Astrocyte of the cerebellum (primary cell): ENCODE data around the gene ADCY1.

Source experiments
- DNase-seq: peaks from one replicate; pipeline ENCODE4 v3.0.0-alpha.2; 2011; ENCODE audit warnings: low read depth
- H3K4me3 ChIP-seq: 2 replicates; pipeline ENCODE4 v1.5.1; 2011; ENCODE audit warnings: mild to moderate bottlenecking, low read depth, low read length, moderate library complexity
- CTCF ChIP-seq: IDR thresholded peaks from 2 replicates; pipeline ENCODE4 v1.5.1; 2012; ENCODE audit warnings: low read length, low read depth, moderate library complexity, mild to moderate bottlenecking; ENCODE audit errors: missing control alignments
- in situ Hi-C: cut with HindIII; loops from 2 replicates; pipeline ENCODE4 v1.10.0; 2017; ENCODE audit warnings: low sequenced_read_pairs

The ADCY1 gene

GRCh38 chr7:45597286-45597984, 23.3 kb downstream of the ADCY1 start:
- no peak for TF ChIP-seq CTCF
- in situ Hi-C loops: no loop called here
- H3K4me3 ChIP-seq: no peak overlapping the region
- no peak for DNase-seq

GRCh38 chr7:45598886-45599520, 24.8 kb downstream of the ADCY1 start:
- in situ Hi-C loops: no loop called here
- no peak for TF ChIP-seq CTCF
- no peak for DNase-seq
- H3K4me3 ChIP-seq: no peak overlapping the region

- no peak for DNase-seq
- no peak for TF ChIP-seq CTCF
- no peak overlapping the region for H3K4me3 ChIP-seq
- in situ Hi-C loops: no loop called here
Measured at GRCh38 chr7:45599851-45600706, 25.9 kb downstream of the ADCY1 start.

GRCh38 chr7:45601094-45601493, 26.9 kb downstream of the ADCY1 start:
- in situ Hi-C loops: no loop called here
- TF ChIP-seq CTCF: no peak
- no peak for DNase-seq
- H3K4me3 ChIP-seq: no peak overlapping the region

- H3K4me3 ChIP-seq: no peak overlapping the region
- no peak for DNase-seq
- in situ Hi-C loops: no loop called here
- no peak for TF ChIP-seq CTCF
Measured at GRCh38 chr7:45601816-45602540, 27.8 kb downstream of the ADCY1 start.

GRCh38 chr7:45606050-45606449, 31.9 kb downstream of the ADCY1 start:
- in situ Hi-C loops: no loop called here
- no peak overlapping the region for H3K4me3 ChIP-seq
- TF ChIP-seq CTCF: no peak
- DNase-seq: no peak
